Jurkat, Clone E6-1 (cell line): ENCODE results near the gene PRDM2.
A peak's percentile ranks its signal among the peaks of the same experiment; 100 is the strongest.

Source experiments
- DNase-seq: peaks from one replicate; pipeline ENCODE4 v3.0.0-alpha.2; 2011; ENCODE audit warnings: low read depth, low spot score
- H3K4me3 ChIP-seq: 2 replicates; pipeline ENCODE4 v1.5.1; 2011; ENCODE audit warnings: mild to moderate bottlenecking, low read length, control low read depth, moderate library complexity

The PRDM2 gene

DNA sequence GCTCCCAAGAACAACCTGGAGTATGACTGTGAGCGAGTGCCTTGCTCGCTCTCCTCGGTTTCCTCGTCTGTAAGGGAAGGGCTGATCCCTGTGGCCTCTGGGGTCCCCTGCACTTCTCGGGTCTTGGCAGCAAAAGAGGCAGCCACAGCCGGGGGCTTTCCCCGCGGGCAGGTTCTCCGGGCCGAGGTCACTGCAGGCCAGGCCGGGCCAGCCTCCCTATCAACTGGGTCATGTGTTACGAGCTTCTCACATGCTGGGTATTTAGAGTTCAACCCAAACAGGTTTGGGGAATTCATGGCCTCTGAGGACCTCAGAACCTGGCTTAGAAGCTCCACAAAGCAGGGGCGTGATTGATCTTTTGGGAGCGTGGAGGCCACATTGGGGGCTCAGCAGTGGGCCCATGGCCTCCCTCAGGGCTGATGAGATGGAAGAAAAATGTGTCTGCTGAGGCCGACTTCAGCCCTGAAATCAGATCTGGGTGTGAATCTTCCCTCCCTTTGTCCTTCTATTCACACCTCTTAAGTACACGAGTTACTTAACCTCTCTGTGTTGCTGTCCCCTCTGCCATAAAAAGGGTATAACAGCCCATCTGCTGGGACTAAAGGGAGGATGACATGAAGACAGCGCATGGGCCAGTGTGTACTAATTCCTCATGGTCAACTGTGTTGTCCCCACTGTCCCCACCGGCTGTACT is 103.7 kb downstream of the PRDM2 start:
- no peak for DNase-seq
- H3K4me3 ChIP-seq: no peak overlapping the region

GRCh38 chr1:13804240-13804633 is 104.2 kb downstream of the PRDM2 start:
- no peak for DNase-seq
- H3K4me3 ChIP-seq: no peak overlapping the region

DNA sequence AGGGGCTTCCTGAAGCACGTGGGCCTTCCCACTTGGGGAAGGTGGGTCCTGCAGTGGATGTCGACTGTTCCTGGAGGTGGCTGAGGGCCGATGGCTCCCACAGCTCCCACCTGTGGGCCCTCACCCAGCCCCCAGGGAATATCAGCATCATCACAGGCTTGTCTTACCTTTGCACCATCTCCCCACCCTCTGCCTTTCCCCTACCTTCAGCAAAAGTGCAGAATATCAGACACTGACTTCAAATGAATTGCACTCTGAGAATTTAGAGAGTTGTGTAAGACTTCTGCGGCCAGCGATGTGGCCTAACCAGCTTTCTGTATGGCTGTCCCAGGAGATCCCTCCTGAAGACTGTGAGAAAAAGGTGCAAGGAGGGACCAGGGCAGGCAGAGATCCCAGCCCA is 105.4 kb downstream of the PRDM2 start:
- no peak for DNase-seq
- no peak overlapping the region for H3K4me3 ChIP-seq

DNA sequence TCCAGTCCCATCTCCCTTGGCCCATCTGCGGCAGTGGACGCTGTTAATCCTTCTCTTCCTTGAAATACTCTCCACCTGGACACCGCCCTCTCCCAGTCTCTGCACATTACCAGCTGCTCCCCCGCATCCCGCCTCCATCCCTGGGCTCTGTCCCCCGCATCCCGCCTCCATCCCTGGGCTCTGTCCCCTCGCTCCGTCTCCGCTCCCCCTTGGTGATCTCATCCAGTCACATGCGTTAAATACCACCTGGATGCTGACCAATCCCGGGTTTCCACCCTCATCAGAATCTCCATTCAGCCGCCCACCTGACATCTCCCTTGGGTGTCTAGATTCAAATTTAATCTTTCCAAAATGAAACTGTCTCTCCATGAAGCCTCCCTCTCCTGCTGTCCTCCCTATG is 106.1 kb downstream of the PRDM2 start:
- no peak for DNase-seq
- H3K4me3 ChIP-seq: no peak overlapping the region

- no peak overlapping the region for H3K4me3 ChIP-seq
- peak; percentile 32 for DNase-seq
Measured at GRCh38 chr1:13807209-13807608, 107.2 kb downstream of the PRDM2 start.

GRCh38 chr1:13808729-13809131 is 108.7 kb downstream of the PRDM2 start:
- no peak overlapping the region for H3K4me3 ChIP-seq
- DNase-seq: no peak

DNA sequence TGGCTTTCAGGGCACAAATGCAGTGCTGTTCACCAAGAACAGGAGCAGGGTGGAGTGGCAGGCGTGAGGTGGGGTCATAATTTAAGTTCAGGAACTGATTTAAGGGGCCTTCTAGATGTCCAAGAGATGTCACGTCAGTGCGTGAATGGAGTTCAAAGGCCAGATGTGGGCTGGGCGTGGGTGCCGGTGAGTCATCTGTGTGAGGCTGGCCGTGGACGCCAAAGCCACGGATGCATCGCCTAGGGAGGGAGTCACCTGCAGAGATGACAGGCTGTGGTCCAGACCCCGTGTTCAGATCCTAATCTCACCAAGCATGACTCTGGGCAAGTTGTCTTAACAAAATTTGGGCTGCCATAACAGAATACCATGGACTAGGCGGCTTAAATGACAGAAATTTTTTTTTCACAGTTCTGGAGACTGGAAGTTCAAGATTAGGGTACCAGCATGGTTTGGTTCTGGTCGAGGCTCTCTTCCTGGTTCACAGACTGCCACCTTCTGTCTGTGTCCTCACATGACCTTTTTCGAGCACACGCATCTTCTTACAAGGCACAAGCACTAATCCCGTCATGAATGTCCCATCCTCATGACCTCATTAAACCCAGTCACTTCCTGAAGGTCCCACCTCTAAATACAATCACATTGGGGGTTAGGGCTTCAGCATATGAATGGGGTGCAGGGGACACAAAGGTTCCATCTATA is 109.6 kb downstream of the PRDM2 start:
- H3K4me3 ChIP-seq: no peak overlapping the region
- DNase-seq: no peak

GRCh38 chr1:13812456-13813397 is 112.7 kb downstream of the PRDM2 start:
- no peak overlapping the region for H3K4me3 ChIP-seq
- DNase-seq: no peak

- peak; percentile 34 for DNase-seq
- 0 out of 2 replicates have a peak overlapping the region, but pooled peaks have one; percentile 18 for H3K4me3 ChIP-seq
Measured at GRCh38 chr1:13813398-13814012, 113.5 kb downstream of the PRDM2 start.

GRCh38 chr1:13814131-13814530 is 114.1 kb downstream of the PRDM2 start:
- H3K4me3 ChIP-seq: no peak overlapping the region
- DNase-seq: no peak

DNA sequence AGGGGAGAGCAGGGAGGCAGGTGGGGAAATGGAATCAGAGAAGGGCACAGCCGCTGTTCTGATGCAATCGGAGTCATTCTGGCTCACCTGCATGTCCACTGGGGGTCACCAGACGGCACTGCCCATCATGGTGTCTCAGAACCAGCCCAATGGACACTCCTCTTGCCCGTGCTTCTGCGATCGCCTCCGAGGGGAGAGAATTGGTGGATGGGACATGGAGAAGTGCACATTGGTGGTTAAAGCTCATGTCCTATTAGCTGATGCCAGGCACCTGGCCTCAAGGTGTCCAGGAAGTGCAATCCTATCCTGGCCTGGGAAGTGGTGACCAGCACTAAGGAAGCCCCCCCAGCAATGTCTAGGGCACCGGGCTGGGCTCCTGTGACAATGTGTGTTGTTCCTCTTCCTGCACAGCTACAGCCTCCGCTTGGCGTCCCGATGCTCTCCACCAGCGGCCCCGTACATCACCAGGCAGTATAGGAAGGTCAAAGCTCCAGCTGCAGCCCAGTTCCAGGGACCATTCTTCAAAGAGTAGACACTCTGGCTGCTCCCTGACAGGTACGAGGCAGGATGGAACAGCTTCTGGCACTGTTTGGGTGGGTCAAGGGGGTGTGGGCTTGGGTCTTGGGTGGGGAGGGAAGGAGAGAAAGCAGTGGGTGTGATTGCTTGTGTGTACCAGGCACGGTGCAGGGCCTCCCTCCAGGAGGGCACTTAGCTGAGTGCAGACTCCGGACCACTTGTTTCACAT is 116.2 kb downstream of the PRDM2 start:
- H3K4me3 ChIP-seq: no peak overlapping the region
- DNase-seq: no peak

DNA sequence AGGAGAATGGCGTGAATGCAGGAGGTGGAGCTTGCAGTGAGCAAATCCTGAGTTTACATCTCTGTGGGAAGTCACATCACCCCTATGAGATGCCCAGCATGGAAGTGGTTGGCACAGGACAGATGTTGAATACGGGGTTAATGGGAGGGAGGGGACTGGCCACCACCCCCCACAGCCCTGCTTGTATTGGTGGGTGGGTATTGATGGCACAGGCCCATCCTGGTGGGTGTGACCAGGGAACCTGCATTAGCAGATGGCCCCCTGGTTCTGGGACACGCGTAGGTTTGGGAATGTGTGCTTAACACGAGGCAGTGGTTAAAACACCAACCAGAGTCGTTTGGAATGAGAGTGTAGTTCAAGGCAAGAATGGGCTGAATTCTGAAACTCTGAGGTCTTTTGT is 117.9 kb downstream of the PRDM2 start:
- DNase-seq: no peak
- no peak overlapping the region for H3K4me3 ChIP-seq

- DNase-seq: no peak
- H3K4me3 ChIP-seq: no peak overlapping the region
Measured at GRCh38 chr1:13818926-13819325, 118.9 kb downstream of the PRDM2 start.

- H3K4me3 ChIP-seq: no peak overlapping the region
- no peak for DNase-seq
Measured at GRCh38 chr1:13819642-13820041, 119.7 kb downstream of the PRDM2 start.

GRCh38 chr1:13820055-13820454 is 120.1 kb downstream of the PRDM2 start:
- DNase-seq: no peak
- H3K4me3 ChIP-seq: no peak overlapping the region

DNA sequence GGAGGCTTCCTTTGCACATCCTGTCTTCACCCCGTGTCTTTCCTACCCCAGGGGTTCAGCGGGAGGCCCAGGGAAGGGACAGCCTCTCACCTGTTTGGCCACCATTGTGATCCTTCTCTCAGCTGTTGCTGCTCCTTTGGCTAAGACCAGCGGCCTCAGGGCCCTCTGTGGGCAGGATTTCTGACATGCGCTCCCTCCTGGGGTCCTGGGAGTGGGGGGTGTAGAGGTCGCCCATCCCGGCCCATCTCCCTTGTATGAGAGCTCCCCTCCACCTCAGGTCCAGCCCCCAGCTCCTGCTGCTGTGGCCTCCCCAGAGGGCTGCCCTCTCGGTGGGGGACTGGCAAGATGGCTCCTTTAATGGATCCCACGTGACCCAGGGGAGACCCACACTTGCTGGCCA is 120.5 kb downstream of the PRDM2 start:
- no peak overlapping the region for H3K4me3 ChIP-seq
- no peak for DNase-seq

- no peak for DNase-seq
- H3K4me3 ChIP-seq: no peak overlapping the region
Measured at GRCh38 chr1:13823126-13823880, 123.3 kb downstream of the PRDM2 start.

- no peak overlapping the region for H3K4me3 ChIP-seq
- no peak for DNase-seq
Measured at GRCh38 chr1:13823936-13824335, 123.9 kb downstream of the PRDM2 start.
